NK-92 (cell line): ENCODE results near the gene GMEB2.

Experiments used
- DNase-seq: peaks from one replicate; lab custom pipeline; 2025; ENCODE audit not compliant: unreplicated experiment; lab: John Stamatoyannopoulos, UW

Gene GMEB2

GRCh38 chr20:63590218-63591146 lies 36.4 kb downstream of the GMEB2 start:
- no peak for DNase-seq

GRCh38 chr20:63589261-63590217 lies 37.4 kb downstream of the GMEB2 start:
- no peak for DNase-seq

- DNase-seq, result no peak
Observed at GRCh38 chr20:63588641-63589041, 38.3 kb downstream of the GMEB2 start.

- DNase-seq, result no peak
Observed at GRCh38 chr20:63587776-63588591, 38.9 kb downstream of the GMEB2 start.

- DNase-seq, result no peak
Observed at GRCh38 chr20:63587256-63587655, 39.6 kb downstream of the GMEB2 start.

GRCh38 chr20:63586797-63587196 lies 40.1 kb downstream of the GMEB2 start:
- DNase-seq, result no peak

GRCh38 chr20:63585616-63586565 lies 41.0 kb downstream of the GMEB2 start:
- DNase-seq, result no peak

- DNase-seq, result no peak
Observed at GRCh38 chr20:63582382-63583063, 44.4 kb downstream of the GMEB2 start.

GRCh38 chr20:63580796-63581461 lies 46.0 kb downstream of the GMEB2 start:
- DNase-seq, result no peak

GRCh38 chr20:63579017-63579694 lies 47.7 kb downstream of the GMEB2 start:
- no peak for DNase-seq

- no peak for DNase-seq
Observed at GRCh38 chr20:63578224-63579016, 48.5 kb downstream of the GMEB2 start.

- no peak for DNase-seq
Observed at GRCh38 chr20:63577317-63577894, 49.5 kb downstream of the GMEB2 start.

- no peak for DNase-seq
Observed at GRCh38 chr20:63576311-63576710, 50.6 kb downstream of the GMEB2 start.

GRCh38 chr20:63574829-63575743 lies 51.8 kb downstream of the GMEB2 start:
- DNase-seq, result no peak

GRCh38 chr20:63574156-63574828 lies 52.6 kb downstream of the GMEB2 start, which contains the start of gene HELZ2:
Gene HELZ2 (minus strand): TSS chr20:63574239. CDS start chr20:63572385, 1,854 bp downstream.
- no peak for DNase-seq
